Suprapubic skin (tissue), 4 donors: ENCODE results near the gene SERPINE3. TPM values are rescaled to one million over a fixed set of nuclear protein-coding genes. Genes with fewer than 3 reads are reported as not detected.

Experiments used
- DNase-seq, 2 donors: peaks; one replicate each; pipeline ENCODE4 v3.0.0-alpha.2; 2019; ENCODE audit warnings: low spot score in 2 of 2
- H3K27ac ChIP-seq: fragments of 200-600 bp; sonication (generic); one replicate; pipeline ENCODE4 v1.5.1; 2019
- H3K27me3 ChIP-seq: fragments of 200-600 bp; sonication (generic); one replicate; pipeline ENCODE4 v1.5.1; 2019
- H3K36me3 ChIP-seq: fragments of 200-600 bp; sonication (generic); one replicate; pipeline ENCODE4 v1.5.1; 2019
- H3K4me1 ChIP-seq: fragments of 200-600 bp; sonication (generic); one replicate; pipeline ENCODE4 v1.5.1; 2019
- H3K4me3 ChIP-seq: fragments of 200-600 bp; sonication (generic); one replicate; pipeline ENCODE4 v1.5.1; 2019; ENCODE audit warnings: mild to moderate bottlenecking
- H3K9me3 ChIP-seq: fragments of 200-600 bp; sonication (generic); one replicate; pipeline ENCODE4 v1.5.1; 2019
- EP300 ChIP-seq: sonication (generic); formaldehyde crosslinking; IDR thresholded peaks from one replicate; pipeline ENCODE4 v1.6.1; 2017; ENCODE audit warnings: antibody characterized with exemption
- POLR2A ChIP-seq, 2 donors: fragments of 450-650 bp; IDR thresholded peaks; one replicate each; pipeline ENCODE4 v1.6.1; 2017; ENCODE audit warnings: antibody characterized with exemption in 2 of 2, mild to moderate bottlenecking in 2 of 2, moderate library complexity in 2 of 2
- POLR2AphosphoS5 ChIP-seq, 3 donors: sonication (generic); formaldehyde crosslinking; IDR thresholded peaks; one replicate each; pipeline ENCODE4 v1.6.1; 2017; ENCODE audit warnings: antibody characterized with exemption in 3 of 3
- WGBS: methylation state at CpG from one replicate; pipeline ENCODE4 v1.1.5; 2018; 5-methylcytosine and 5-hydroxymethylcytosine counted together
- total RNA-seq, 4 donors: library from RNA; depleted of rRNA; stranded (reverse); fragments of >200 nt; gene quantifications; one replicate each; pipeline ENCODE4 v1.1.0, GENCODE V29; 2016
- TF ChIP-seq, protein P1 (sequence below), 2 donors: fragments of 200-600 bp in 1 of 2; fragments of 450-650 bp in 1 of 2; sonication (generic) in 1 of 2; IDR thresholded peaks; one replicate each; pipeline ENCODE4 v1.5.1; 2016 to 2019; ENCODE audit warnings: antibody characterized with exemption in 2 of 2, mild to moderate bottlenecking in 1 of 2, moderate library complexity in 1 of 2

Gene SERPINE3
- total RNA-seq, 4 donors from 2014 or later = not detected

- DNase-seq = no peak
- H3K9me3 ChIP-seq = no peaks in the 10 kb centered on the region
- no peak overlapping the region for H3K27ac ChIP-seq
- no peaks in the 10 kb centered on the region for H3K4me1 ChIP-seq
- 80% methylated on average over 2 of the region's 2 CpGs for WGBS
- H3K4me3 ChIP-seq = no peak overlapping the region
- H3K36me3 ChIP-seq = no peaks in the 10 kb centered on the region
- no peaks in the 10 kb centered on the region for H3K27me3 ChIP-seq
- TF ChIP-seq POLR2A (IDR thresholded peaks at IDR 0.05) = no peak
- no peak for TF ChIP-seq POLR2AphosphoS5 (IDR thresholded peaks at IDR 0.05)
- TF ChIP-seq EP300 = no peak
- TF ChIP-seq, protein P1, sequence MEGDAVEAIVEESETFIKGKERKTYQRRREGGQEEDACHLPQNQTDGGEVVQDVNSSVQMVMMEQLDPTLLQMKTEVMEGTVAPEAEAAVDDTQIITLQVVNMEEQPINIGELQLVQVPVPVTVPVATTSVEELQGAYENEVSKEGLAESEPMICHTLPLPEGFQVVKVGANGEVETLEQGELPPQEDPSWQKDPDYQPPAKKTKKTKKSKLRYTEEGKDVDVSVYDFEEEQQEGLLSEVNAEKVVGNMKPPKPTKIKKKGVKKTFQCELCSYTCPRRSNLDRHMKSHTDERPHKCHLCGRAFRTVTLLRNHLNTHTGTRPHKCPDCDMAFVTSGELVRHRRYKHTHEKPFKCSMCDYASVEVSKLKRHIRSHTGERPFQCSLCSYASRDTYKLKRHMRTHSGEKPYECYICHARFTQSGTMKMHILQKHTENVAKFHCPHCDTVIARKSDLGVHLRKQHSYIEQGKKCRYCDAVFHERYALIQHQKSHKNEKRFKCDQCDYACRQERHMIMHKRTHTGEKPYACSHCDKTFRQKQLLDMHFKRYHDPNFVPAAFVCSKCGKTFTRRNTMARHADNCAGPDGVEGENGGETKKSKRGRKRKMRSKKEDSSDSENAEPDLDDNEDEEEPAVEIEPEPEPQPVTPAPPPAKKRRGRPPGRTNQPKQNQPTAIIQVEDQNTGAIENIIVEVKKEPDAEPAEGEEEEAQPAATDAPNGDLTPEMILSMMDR (IDR thresholded peaks at IDR 0.05) = no peak
These were observed 65.7 kb downstream of the SERPINE3 start for GRCh38 chr13:51405176-51405575.

GRCh38 chr13:51412431-51412830, 72.9 kb downstream of the SERPINE3 start:
- peaks cover 15% of the 10 kb centered on the region for H3K36me3 ChIP-seq
- no peak for TF ChIP-seq EP300
- DNase-seq = no peak
- H3K27ac ChIP-seq = no peak overlapping the region
- no peaks in the 10 kb centered on the region for H3K9me3 ChIP-seq
- WGBS = 86% methylated on average over 3 of the region's 3 CpGs
- H3K4me3 ChIP-seq = no peak overlapping the region
- H3K4me1 ChIP-seq = no peaks in the 10 kb centered on the region
- H3K27me3 ChIP-seq = no peaks in the 10 kb centered on the region

Other genes starting within 250 kb of the SERPINE3 start
- not detected for gene C13orf42, start 228.4 kb upstream of the SERPINE3 start, total RNA-seq
- 1 to 10 TPM in 3 of 4 donors, under 1 TPM in 1; 0.91 to 4.1 (median 2.8) TPM for gene FAM124A, start 117.3 kb upstream of the SERPINE3 start, total RNA-seq
- gene INTS6, start 113.3 kb downstream of the SERPINE3 start, total RNA-seq = 10 to 100 TPM; 30.7 to 48.5 (median 41.5) TPM
- gene WDFY2, start 244.8 kb downstream of the SERPINE3 start, total RNA-seq = 10 to 100 TPM; 35.3 to 99.2 (median 40.4) TPM